HTERT RPE-1 (cell line): ENCODE results near the gene ARL4A.
"Not testable (repeated sequence)": the region's sequence is repeated elsewhere in the genome, so short reads cannot be mapped to it uniquely, and the experiment has no call there.

Experiments
- in situ Hi-C: fragments of 300-500 bp; cut with MboI; formaldehyde crosslinking; loops from 4 replicates; pipeline ENCODE4 v1.14.3; 2020; ENCODE audit warnings: low sequenced_read_pairs

ARL4A gene, protein sequence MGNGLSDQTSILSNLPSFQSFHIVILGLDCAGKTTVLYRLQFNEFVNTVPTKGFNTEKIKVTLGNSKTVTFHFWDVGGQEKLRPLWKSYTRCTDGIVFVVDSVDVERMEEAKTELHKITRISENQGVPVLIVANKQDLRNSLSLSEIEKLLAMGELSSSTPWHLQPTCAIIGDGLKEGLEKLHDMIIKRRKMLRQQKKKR

GRCh38 chr7:12686891-12687717 is at the start of gene ARL4A:
ARL4A (plus strand) TSS chr7:12687633; CDS start chr7:12688255, 622 bp downstream.
- in situ Hi-C loops: no loop called here

DNA sequence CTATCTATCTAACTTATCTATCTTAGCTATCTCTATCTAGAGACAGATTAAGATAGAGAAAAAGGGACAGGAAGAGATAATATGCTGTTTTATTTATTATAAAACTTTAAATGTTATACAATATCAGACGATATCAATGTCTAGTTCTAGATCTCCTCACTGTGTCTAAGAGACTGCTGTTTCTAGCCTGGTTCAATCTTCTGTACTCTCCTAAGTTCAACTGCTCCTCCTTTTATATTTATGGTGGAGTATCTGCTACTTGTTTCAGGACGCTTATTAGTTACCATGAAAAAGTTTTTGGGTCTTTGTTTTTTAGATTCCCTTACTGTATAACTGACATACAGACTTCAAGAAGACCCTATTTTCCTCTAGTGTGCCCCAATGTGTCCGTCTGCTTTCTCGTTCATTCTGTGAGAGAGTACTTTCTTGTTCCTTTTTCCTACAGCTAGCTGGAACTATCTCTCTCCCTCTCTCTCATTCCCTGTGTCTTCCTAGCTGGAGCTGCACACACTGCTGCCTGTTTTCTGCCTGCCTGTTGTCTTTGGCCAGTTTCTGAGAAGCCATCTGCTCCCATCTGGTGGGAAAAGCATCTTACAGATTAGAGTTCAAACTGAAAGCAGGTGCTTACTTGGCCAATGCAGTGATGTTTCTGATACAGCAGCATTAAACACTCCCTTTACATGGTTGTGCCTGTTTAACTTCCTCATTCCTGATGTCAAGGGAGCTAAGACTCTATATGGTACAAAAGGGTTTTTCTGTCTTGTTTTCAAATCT is 49.4 kb upstream of the ARL4A start:
- in situ Hi-C loops: no loop called here

DNA sequence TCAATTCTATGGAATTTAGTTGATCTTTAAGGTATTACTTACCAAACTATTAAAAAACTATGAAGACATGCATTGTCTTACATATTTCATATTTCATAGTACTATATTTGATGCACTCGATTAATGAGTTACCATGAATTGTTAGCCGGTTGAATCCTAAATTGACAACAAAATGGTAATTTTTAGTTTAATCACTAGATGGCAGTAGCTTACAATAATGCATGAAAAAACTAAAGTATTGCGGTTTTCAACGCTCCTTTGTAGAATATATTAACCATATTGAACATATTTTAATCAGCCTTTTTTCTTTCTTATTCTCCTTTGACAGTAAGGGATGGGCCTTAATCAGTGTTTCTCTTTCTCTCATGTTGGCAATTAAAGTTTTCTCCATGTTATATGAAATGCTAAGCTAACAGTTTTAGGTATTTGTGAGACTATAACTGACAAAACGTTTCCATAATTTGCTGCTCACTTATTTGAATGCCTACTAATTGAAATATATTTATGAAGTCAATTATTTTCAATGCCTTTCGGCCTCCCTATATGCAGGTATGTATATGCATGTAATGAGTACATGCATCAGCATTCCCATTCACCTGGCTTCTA is 48.5 kb upstream of the ARL4A start:
- in situ Hi-C loops: no loop called here

DNA sequence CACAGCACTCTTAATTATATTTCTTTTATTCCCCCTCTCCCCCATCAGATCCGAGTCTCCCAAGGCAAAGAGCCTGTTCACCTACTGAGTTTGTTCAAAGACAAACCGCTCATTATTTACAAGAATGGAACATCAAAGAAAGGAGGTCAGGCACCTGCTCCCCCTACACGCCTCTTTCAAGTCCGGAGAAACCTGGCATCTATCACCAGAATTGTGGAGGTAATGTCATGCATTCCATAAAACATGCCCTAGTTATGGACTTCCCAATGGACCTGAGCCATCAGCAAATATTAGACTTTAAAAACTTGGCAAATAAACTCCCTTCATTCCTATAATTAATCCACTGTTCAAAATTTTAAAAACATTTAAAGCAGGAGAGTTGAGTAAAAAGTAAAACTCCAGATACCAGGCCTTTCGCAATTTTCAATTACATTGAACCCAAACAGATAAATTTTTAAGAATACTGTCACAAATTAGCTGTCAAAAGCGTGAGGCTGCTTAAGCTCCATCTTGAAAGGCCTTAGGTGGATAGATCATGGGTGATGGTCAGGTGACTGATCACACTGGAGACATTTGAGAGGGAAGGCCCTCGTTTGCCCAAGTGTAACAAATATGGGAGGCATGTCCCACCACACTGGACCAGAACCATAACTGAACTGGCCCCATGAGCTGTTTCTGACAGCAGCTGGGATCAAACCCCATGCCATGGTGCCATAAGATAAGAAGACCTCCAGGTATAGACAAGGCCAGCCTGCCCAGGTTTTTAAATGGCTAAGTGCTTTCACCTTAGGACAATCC is 46.9 kb upstream of the ARL4A start:
- in situ Hi-C loops: no loop called here

- in situ Hi-C loops: no loop called here
Measured at GRCh38 chr7:12641196-12641595, 46.2 kb upstream of the ARL4A start.

- in situ Hi-C loops: no loop called here
Measured at GRCh38 chr7:12642508-12642907, 44.9 kb upstream of the ARL4A start.

DNA sequence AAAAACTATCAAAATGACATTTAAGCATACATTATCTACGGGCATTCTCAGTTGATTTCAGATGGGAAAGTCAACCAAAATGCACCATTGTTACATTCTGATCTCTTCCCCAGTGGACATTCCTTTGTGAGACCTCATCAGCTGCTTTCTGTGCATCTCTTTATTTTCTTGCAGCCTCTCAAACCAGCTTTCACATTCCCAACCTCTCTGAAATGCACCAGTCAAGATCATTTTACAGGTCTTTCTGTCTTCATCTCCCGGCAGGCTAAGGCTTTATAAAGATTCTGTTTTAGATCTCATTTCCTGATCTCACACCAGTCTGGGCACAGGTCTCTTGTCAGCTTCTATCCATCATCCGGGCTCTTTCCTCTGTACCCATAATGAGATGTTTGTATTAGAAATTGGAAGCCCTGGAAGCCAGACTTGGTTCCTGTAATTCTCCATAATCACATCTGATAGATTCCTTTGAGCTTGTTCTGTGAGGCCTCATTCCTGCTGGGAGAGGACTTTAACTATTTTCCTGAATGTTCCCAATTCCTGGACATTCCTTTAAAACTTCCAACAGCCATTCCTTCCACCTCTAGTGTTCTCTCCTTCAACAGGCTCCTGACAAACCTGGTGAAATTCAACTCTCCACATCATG is 44.3 kb upstream of the ARL4A start:
- in situ Hi-C loops: no loop called here

DNA sequence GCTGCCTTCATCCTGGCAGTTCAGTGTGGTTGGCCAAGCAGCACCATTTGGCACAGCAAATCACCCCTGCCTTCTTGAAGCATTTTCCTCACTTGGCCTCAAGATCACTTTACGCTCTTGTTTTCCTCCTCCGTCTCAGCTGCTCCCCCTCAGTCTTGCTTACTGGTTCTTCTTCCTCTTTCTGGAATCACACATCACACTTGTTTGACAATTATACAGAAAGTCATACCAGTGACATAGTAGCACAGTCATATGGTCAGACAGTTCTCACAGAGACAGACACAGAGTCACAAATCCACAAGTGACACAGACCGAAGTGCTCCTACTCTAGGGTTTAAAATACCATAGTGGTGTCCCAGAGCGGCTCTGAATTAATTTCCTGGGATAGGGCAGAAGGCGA is 43.8 kb upstream of the ARL4A start:
- in situ Hi-C loops: no loop called here

DNA sequence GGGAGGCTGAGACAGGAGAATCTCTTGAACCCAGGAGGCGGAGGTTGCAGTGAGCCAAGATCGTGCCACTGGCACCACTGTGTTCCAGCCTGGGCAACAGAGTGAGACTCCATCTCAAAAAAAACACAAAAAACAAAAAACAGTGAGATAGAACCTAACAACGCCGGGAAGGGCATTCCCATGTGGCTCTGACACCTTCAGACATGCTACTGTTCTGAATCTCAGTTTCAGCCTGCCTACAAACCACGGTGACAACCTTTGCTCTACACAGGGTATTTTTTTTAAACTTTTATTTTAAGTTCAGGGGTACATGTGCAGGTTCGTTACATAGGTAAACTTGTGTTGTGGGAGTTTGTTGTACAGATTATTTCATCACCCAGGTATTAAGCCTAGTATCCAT is 42.2 kb upstream of the ARL4A start:
- in situ Hi-C loops: not testable (repeated sequence)

GRCh38 chr7:12646139-12646538 is 41.3 kb upstream of the ARL4A start:
- in situ Hi-C loops: no loop called here

GRCh38 chr7:12647364-12648219 is 39.8 kb upstream of the ARL4A start:
- in situ Hi-C loops: no loop called here

DNA sequence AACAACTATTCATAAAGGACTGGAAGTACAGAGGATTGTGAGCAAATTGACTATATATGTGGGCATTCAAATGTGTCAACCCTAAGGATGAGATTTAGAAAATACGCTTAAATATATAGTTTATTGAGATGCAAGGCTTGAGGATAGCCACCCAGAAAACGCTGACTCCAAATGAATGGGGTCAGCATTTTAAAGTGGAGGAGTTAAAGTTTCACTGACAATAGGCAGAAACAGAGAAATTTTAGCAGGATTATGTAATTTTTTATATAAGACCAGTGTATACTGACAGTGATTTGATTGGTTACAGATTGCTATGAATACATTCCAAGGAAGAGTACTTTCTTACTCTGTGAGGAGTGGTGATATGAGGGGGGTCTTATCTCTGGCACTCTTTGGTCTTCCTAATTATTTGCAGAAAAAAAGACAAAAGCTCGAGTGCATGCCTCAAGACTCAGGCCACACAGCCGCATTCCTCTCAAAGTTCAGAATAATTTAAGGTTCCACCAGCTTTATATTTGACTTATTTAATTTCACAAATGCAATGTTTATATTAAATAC is 38.6 kb upstream of the ARL4A start:
- in situ Hi-C loops: no loop called here

DNA sequence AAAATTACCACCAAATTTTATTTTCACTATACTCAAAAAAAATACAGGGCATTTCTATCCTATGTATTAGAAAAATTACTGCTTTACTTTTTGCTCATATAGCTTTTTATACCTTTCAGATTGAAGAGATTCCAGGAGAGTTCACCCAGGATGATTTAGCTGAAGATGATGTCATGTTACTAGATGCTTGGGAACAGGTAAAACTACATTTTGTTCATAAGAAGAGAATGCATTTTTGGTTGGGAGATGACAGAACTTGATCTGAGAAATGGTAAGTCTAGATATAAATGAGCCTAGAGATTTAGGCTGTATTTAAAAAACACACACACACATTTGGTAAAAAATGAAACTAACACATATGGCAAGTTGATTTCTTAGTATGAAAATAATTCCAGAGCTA is 38.1 kb upstream of the ARL4A start:
- in situ Hi-C loops: no loop called here

- in situ Hi-C loops: no loop called here
Measured at GRCh38 chr7:12650080-12650479, 37.4 kb upstream of the ARL4A start.

- in situ Hi-C loops: no loop called here
Measured at GRCh38 chr7:12653110-12653509, 34.3 kb upstream of the ARL4A start.

- in situ Hi-C loops: no loop called here
Measured at GRCh38 chr7:12653518-12653917, 33.9 kb upstream of the ARL4A start.

DNA sequence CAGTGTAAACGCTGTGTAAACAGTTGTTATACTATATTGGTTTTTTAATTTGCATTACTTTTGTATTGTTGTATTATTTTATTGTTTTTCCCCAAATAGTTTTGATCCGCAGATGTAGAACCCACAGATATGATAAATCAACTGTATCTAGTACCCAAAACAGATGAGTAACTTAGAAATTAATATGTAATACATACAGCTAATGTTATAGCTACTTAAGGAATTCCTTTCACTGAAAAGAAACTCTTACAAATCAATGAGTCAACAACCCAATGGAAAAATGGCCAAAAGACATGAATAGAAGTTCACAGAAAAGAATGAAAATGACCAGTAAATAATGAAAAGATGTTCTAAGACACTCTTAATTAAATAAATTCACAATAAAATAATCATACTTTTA is 32.3 kb upstream of the ARL4A start:
- in situ Hi-C loops: no loop called here

DNA sequence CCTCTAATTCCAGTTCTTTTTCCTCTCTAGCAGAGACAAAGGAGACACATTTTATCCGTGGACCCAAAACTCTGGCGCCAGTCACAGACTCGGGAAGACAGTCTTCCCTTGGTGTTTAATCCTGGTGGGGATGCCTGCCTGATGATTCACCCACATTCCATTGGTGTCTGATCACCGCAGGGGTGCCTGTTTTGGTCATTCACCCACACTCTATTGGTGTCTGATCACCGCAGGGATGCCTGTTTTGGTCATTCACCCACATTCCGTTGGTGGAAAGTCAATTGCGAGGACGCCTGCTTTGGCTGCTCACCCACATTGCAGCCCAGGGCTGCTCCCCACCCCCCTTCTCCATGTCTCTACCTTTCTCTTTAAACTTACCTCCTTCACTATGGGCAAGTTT is 27.0 kb upstream of the ARL4A start:
- in situ Hi-C loops: not testable (repeated sequence)

GRCh38 chr7:12660986-12661385 is 26.4 kb upstream of the ARL4A start:
- in situ Hi-C loops: not testable (repeated sequence)
